Muscle of leg (tissue), 11 donors: ENCODE results near the gene PRKG1. TPM values are rescaled to one million over a fixed set of nuclear protein-coding genes. Genes with fewer than 3 reads are reported as not detected.

Experiments used
- DNase-seq: peaks from one replicate; pipeline ENCODE4 v3.0.0; 2013
- H3K27ac ChIP-seq: one replicate; pipeline ENCODE4 v1.5.1; 2013; ENCODE audit warnings: mild to moderate bottlenecking, low read length, control low read depth
- H3K27me3 ChIP-seq: one replicate; pipeline ENCODE4 v1.6.1; 2013; ENCODE audit warnings: low read length; ENCODE audit not compliant: control insufficient read depth, insufficient read depth
- H3K36me3 ChIP-seq: one replicate; pipeline ENCODE4 v1.6.1; 2013; ENCODE audit warnings: low read length; ENCODE audit not compliant: control insufficient read depth, insufficient read depth
- H3K4me1 ChIP-seq: one replicate; pipeline ENCODE4 v1.6.1; 2013; ENCODE audit warnings: low read length; ENCODE audit not compliant: control insufficient read depth, insufficient read depth
- H3K4me3 ChIP-seq: one replicate; pipeline ENCODE4 v1.5.1; 2013; ENCODE audit warnings: low read length, control low read depth
- H3K9me3 ChIP-seq: replicated peaks from 2 replicates; pipeline ENCODE4 v1.6.1; 2013; ENCODE audit warnings: low read depth, low read length; ENCODE audit not compliant: control insufficient read depth
- WGBS: methylation state at CpG from one replicate; pipeline ENCODE4 v1.1.5; 2013; ENCODE audit warnings: missing lambda C conversion rate; ENCODE audit not compliant: insufficient coverage; 5-methylcytosine and 5-hydroxymethylcytosine counted together
- polyA plus RNA-seq, 8 donors: library from polyadenylated mRNA; unstranded; fragments of 120-200 nt; gene quantifications; one replicate each; pipeline versions ENCODE4 v1.2.1 to v1.2.3, GENCODE V29; 2013; ENCODE audit warnings: inconsistent platforms in 1 of 8, low replicate concordance in 1 of 8; ENCODE audit not compliant: insufficient read length in 8 of 8, insufficient read depth in 1 of 8
- total RNA-seq: library from RNA; stranded (reverse); fragments of 120-200 nt; gene quantifications from one replicate; pipeline ENCODE4 v1.2.4, GENCODE V29; 2013

PRKG1 gene
- total and polyA plus RNA-seq, 9 donors: 23.3 to 59.2 (median 50.3) TPM

DNA sequence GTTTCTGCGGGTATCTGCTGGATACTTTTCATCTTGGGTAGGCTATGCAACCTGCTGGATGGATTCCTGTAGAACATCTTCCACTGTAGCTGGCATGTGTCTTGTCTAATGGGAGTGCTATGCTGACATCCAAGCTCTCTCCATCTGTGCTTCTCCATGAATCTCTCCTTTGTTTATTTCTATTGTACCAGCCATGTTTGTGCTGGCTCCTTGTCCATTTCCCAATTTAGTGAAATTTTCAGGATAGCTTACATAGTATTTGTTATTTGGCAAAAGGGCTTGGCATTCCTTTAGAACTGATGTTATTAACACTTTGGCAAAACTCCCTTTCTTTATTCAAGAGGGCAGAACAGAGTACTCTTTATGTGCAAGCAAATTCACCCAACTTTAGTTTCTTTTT is 427.1 kb downstream of the PRKG1 start:
- no peaks in the 10 kb centered on the region for H3K27me3 ChIP-seq

DNA sequence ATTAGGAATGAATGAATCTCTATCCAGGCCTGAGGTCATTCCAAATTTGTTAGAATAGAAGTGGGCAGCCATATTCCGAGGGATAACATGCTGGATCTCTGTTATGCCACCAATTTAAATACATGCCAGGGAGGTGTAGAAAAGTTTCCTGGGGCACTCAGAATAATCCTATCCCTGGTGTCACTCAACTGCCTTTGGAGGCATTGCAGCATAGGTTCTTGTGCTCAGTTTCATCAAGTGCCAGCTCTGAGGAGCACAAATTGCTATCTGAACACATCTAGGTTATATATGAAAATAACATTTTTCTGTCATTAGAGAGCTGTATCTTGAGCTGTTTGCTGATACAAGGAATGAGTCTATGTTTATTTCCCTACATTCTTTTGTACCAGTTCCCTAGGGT is 427.8 kb downstream of the PRKG1 start:
- Histone ChIP-seq H3K4me3 (no peak overlapping the region), H3K27me3 (no peaks in the 10 kb centered on the region), H3K4me1 (no peaks in the 10 kb centered on the region), H3K9me3 (no peaks in the 10 kb centered on the region), H3K36me3 (no peaks in the 10 kb centered on the region), H3K27ac (no peak overlapping the region)
- 100% methylated on average over 1 of the region's 1 CpG for WGBS
- no peak for DNase-seq

More for the DNA sequence above, 427.1 kb downstream of the PRKG1 start:
- DNase-seq: peak; percentile 83
- no peak overlapping the region for H3K4me3 ChIP-seq
- no peaks in the 10 kb centered on the region for H3K4me1 ChIP-seq
- WGBS: 40% methylated on average over 1 of the region's 1 CpG
- H3K36me3 ChIP-seq: no peaks in the 10 kb centered on the region
- H3K9me3 ChIP-seq: no peaks in the 10 kb centered on the region
- H3K27ac ChIP-seq: no peak overlapping the region

DNA sequence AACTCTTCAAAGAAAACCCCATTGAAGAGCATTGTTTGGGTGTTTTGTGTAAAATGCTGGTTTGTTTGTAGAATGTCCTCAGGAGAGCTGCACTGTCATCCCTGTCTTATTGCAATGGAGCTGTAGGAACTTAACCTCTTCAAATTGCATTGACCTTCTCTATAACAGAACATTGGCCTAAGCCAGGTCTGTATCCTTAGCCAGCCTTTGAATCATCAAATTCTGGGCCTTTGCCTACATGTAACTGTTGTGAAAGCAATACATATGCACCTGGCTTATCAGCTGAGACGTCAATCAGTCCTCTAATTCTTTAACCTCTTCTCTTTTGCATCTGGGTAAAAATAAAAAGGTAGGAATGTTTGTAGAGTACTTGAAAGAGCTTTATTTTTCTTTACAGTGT is 429.1 kb downstream of the PRKG1 start:
- no CpG with 5 or more reads among the region's 1 CpG for WGBS
- Histone ChIP-seq H3K27me3 (no peaks in the 10 kb centered on the region), H3K36me3 (no peaks in the 10 kb centered on the region), H3K27ac (no peak overlapping the region), H3K4me3 (no peak overlapping the region), H3K4me1 (no peaks in the 10 kb centered on the region), H3K9me3 (no peaks in the 10 kb centered on the region)
- no peak for DNase-seq

DNA sequence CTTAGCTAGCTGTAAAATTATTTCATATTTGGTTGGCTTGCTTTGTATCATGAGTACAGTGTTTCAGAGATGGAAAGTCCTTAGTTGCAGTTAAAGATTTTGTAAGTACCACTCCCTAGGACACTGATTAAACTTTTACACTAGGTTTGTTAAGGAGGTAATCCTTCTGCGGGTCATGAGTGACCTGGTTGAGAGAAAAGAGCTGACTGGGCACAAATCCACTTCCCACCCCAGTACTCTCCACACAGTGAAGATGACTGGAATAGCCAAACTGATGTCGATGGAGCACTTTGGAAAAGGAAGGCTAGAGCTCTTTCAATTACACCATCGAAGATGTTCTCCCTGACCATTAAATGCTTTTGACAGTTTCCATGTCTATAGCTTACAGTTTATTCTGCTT is 433.2 kb downstream of the PRKG1 start:
- Histone ChIP-seq H3K4me3 (no peak overlapping the region), H3K27me3 (no peaks in the 10 kb centered on the region), H3K4me1 (no peaks in the 10 kb centered on the region), H3K27ac (no peak overlapping the region), H3K36me3 (no peaks in the 10 kb centered on the region), H3K9me3 (no peaks in the 10 kb centered on the region)
- no peak for DNase-seq
- WGBS: no CpG with 5 or more reads among the region's 3 CpGs

DNA sequence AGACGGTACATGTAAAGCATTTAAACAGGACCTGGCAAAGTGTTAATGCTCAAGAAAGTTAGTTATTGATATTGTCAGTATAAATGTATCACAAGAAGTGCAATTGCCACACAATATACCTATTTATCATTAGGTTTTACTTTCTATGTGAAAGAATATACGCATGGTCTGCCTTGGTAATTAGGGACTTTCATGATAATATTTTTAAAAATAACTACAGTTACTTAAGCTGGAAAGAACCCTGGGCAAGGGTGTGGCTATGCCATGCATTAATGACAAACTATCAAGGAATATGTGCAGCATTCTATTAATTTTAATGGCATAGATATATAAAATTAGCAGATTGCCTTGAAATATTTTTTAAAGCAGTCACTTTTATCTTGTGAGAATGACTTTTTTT is 433.9 kb downstream of the PRKG1 start:
- no peaks in the 10 kb centered on the region for H3K36me3 ChIP-seq
- no peaks in the 10 kb centered on the region for H3K4me1 ChIP-seq
- H3K27me3 ChIP-seq: no peaks in the 10 kb centered on the region
- no peaks in the 10 kb centered on the region for H3K9me3 ChIP-seq
- DNase-seq: no peak
- no peak overlapping the region for H3K27ac ChIP-seq
- no peak overlapping the region for H3K4me3 ChIP-seq
- no CpG with 5 or more reads among the region's 2 CpGs for WGBS

DNA sequence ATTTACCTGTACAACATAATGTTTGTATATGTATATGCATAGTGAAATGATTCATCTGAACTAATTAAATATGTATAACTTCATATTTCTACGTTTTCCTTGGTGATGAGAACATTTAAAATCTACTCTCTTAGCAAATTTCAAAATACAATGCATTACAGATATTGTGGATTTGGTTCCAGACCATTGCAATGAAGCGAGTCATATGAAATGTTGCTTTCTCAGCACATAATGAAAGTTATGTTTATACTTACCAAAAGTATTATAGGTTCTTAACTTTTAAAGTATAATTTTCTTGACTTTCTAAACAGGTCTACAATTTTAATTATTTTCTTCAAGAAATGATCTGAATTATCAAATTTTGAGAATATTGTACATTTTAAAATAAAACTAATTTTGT is 435.9 kb downstream of the PRKG1 start:
- Histone ChIP-seq H3K9me3 (no peaks in the 10 kb centered on the region), H3K36me3 (no peaks in the 10 kb centered on the region), H3K27ac (no peak overlapping the region), H3K4me3 (no peak overlapping the region), H3K4me1 (no peaks in the 10 kb centered on the region), H3K27me3 (no peaks in the 10 kb centered on the region)
- DNase-seq: peak; percentile 18
- WGBS: no CpG with 5 or more reads among the region's 2 CpGs

DNA sequence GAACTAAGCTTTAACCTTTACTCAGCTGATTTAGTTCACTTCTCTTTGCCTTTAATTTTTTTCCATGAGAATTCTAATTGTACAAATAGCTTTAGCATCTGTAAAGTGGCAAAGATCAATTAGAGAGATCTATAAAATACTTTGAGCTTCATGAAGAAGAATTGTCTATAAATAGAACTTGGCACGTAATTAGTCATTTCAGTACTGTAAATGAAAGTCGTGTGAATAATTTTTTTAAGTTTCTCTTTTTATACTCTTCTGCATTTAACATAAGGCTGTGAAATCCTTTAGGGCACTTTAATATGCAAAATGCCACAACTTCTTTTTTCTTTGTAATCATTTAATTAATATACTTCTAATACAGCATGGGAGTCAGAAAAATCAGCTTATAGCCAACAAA is 447.3 kb downstream of the PRKG1 start:
- no peaks in the 10 kb centered on the region for H3K4me1 ChIP-seq
- no peaks in the 10 kb centered on the region for H3K27me3 ChIP-seq
- WGBS: no CpG with 5 or more reads among the region's 2 CpGs
- H3K9me3 ChIP-seq: no peaks in the 10 kb centered on the region
- H3K4me3 ChIP-seq: no peak overlapping the region
- no peak for DNase-seq
- no peak overlapping the region for H3K27ac ChIP-seq
- H3K36me3 ChIP-seq: no peaks in the 10 kb centered on the region

DNA sequence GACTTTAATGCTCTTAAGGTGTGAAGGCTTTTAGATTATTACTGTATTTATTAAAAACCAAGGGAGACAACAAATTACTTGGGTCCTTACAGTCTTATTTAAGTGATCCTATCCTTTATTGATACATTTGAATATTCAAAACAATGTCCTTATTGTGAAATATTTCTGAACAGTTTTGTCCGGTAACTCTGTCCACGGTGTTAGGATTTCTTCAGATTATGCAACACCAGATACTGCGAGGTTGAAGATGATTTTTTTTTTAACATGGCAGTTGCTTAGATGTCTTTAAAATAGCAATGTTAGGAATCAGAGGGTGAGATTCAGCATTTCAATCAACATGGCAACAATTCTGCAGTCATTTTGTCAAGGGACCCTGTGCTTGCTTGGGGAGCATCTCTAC is 448.6 kb downstream of the PRKG1 start:
- no peak for DNase-seq
- H3K4me3 ChIP-seq: no peak overlapping the region
- WGBS: no CpG with 5 or more reads among the region's 3 CpGs
- no peaks in the 10 kb centered on the region for H3K36me3 ChIP-seq
- no peaks in the 10 kb centered on the region for H3K4me1 ChIP-seq
- no peaks in the 10 kb centered on the region for H3K9me3 ChIP-seq
- no peak overlapping the region for H3K27ac ChIP-seq
- H3K27me3 ChIP-seq: no peaks in the 10 kb centered on the region

DNA sequence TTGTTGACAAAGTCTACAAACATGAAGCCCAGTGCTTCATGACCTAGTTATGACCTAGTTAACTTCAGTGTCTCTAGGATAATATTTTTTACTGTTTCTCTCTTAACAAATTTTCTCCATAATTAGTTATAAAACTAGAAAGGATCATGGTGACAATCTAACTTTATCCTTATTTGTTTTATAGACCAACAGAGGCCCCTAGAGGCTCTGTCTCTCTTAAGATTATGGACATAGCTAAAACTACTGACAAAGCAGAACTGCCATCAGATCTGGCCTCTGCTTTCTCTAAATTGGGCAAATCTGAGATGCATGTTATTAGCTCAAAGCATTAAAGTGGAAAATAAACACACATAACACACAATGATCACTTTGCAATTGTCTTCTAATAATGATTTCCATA is 449.2 kb downstream of the PRKG1 start:
- no peaks in the 10 kb centered on the region for H3K9me3 ChIP-seq
- no peak overlapping the region for H3K27ac ChIP-seq
- no peaks in the 10 kb centered on the region for H3K4me1 ChIP-seq
- H3K4me3 ChIP-seq: no peak overlapping the region
- H3K27me3 ChIP-seq: no peaks in the 10 kb centered on the region
- no peak for DNase-seq
- no peaks in the 10 kb centered on the region for H3K36me3 ChIP-seq

DNA sequence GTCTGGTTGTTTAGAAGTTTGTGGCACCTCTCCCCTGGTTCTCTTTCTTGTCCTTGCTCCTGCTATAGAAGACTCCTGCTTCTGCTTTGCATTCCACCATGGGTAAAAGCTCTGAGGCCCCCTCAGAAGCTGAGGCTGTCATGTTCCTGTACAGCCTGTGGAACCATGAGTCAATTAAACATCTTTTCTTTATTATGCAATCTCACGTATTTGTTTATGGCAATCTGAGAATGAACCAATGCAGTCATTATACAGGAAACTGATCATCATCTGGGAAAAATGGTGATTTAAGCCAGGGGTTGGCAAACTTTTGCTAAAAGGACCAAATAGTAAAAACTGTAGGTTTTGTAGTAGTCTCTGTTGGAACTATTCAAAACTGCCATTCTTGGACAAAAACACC is 449.8 kb downstream of the PRKG1 start:
- Histone ChIP-seq H3K36me3 (no peaks in the 10 kb centered on the region), H3K27ac (no peak overlapping the region), H3K4me1 (no peaks in the 10 kb centered on the region), H3K4me3 (no peak overlapping the region), H3K9me3 (no peaks in the 10 kb centered on the region), H3K27me3 (no peaks in the 10 kb centered on the region)
- no peak for DNase-seq
- WGBS: no CpG with 5 or more reads among the region's 1 CpG

DNA sequence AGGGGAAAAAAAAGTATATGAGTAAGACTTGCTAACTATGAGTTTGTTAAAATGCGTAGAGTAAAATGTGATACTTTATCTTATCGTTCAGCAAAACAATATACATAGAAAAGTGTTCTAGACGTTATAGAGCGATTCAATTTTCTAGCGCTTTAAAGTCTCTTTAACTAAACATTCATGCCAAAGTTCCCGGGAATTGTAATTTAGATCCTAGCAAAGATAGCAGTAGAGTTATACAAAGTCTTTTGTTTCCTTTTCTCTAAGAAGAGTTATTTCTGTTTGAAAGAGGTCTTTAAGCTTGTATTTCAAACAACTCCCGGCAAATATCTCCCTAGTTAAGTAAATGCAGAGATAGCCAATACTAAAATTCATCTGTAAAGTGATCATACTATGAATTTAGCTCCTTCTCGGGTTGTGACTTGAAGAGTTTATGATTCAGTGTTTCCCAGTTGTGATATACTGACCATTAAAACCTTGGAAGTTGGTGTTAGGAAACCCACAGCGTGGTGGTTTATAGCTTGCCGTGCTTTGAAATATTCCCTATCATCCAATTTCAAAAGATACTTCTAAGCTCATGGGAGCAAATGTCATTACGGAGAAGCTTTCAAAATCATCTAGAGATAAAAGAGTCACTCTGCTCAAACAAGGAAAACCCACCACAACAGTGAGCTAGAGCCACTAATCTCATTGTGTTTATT is 453.4 kb downstream of the PRKG1 start:
- Histone ChIP-seq H3K4me1 (no peaks in the 10 kb centered on the region), H3K27me3 (no peaks in the 10 kb centered on the region), H3K9me3 (no peaks in the 10 kb centered on the region), H3K27ac (no peak overlapping the region), H3K36me3 (no peaks in the 10 kb centered on the region), H3K4me3 (no peak overlapping the region)
- no CpG with 5 or more reads among the region's 11 CpGs for WGBS
- peak; percentile 7 for DNase-seq
